BLaER1 (cell line): ENCODE data around the gene CARHSP1.
"Not testable (repeated sequence)": the region's sequence is repeated elsewhere in the genome, so short reads cannot be mapped to it uniquely, and the experiment has no call there.

Source experiments
- H3K27ac ChIP-seq: shearing (Covaris generic); formaldehyde crosslinking; 2 replicates; pipeline ENCODE4 v1.8.1; 2022
- H3K27me3 ChIP-seq: shearing (Covaris generic); formaldehyde crosslinking; 2 replicates; pipeline ENCODE4 v1.8.1; 2022
- H3K36me3 ChIP-seq: shearing (Covaris generic); formaldehyde crosslinking; 2 replicates; pipeline ENCODE4 v1.8.1; 2022
- H3K4me1 ChIP-seq: shearing (Covaris generic); formaldehyde crosslinking; 2 replicates; pipeline ENCODE4 v1.8.1; 2022
- H3K4me2 ChIP-seq: shearing (Covaris generic); formaldehyde crosslinking; 2 replicates; pipeline ENCODE4 v1.8.1; 2022
- H3K4me3 ChIP-seq: shearing (Covaris generic); formaldehyde crosslinking; 2 replicates; pipeline ENCODE4 v1.8.1; 2022
- H3K9ac ChIP-seq: shearing (Covaris generic); formaldehyde crosslinking; 2 replicates; pipeline ENCODE4 v1.8.1; 2022
- H3K9me3 ChIP-seq: shearing (Covaris generic); formaldehyde crosslinking; 2 replicates; pipeline ENCODE4 v1.8.1; 2022
- H4K20me1 ChIP-seq: shearing (Covaris generic); formaldehyde crosslinking; 2 replicates; pipeline ENCODE4 v1.8.1; 2022
- Cebpa-rat ChIP-seq: shearing (Covaris generic); IDR thresholded peaks from 2 replicates; pipeline ENCODE4 v1.8.1; 2022

The CARHSP1 gene

GRCh38 chr16:8816967-8817655 lies 51.7 kb downstream of the CARHSP1 start:
- Histone ChIP-seq H3K9ac (no peak overlapping the region), H3K4me2 (peak overlapping the region; percentile 33; the same call in 1 of the 2 replicates), H3K27ac (no peak overlapping the region), H3K27me3 (no peaks in the 10 kb centered on the region), H3K36me3 (peaks cover 94% of the 10 kb centered on the region), H3K4me1 (peaks cover 68% of the 10 kb centered on the region), H4K20me1 (no peaks in the 10 kb centered on the region), H3K9me3 (no peaks in the 10 kb centered on the region), H3K4me3 (no peak overlapping the region)
- TF ChIP-seq Cebpa-rat, result no peak

- H3K4me3 ChIP-seq, result no peak overlapping the region
- H3K9me3 ChIP-seq, result no peaks in the 10 kb centered on the region
- no peak for TF ChIP-seq Cebpa-rat
- H3K9ac ChIP-seq, result no peak overlapping the region
- peaks cover 9% of the 10 kb centered on the region; the same call in 1 of the 2 replicates for H4K20me1 ChIP-seq
- no peak overlapping the region for H3K27ac ChIP-seq
- no peak overlapping the region for H3K4me2 ChIP-seq
- H3K36me3 ChIP-seq, result peaks cover 97% of the 10 kb centered on the region
- no peaks in the 10 kb centered on the region for H3K27me3 ChIP-seq
- H3K4me1 ChIP-seq, result peaks cover 39% of the 10 kb centered on the region
Observed at GRCh38 chr16:8814095-8814806, 54.6 kb downstream of the CARHSP1 start.

GRCh38 chr16:8812162-8812843 lies 56.5 kb downstream of the CARHSP1 start:
- Histone ChIP-seq H3K27ac (no peak overlapping the region), H3K36me3 (peaks cover 100% of the 10 kb centered on the region), H3K4me1 (peaks cover 20% of the 10 kb centered on the region), H3K4me3 (no peak overlapping the region), H3K4me2 (no peak overlapping the region), H3K9me3 (no peaks in the 10 kb centered on the region), H4K20me1 (peaks cover 28% of the 10 kb centered on the region), H3K9ac (no peak overlapping the region), H3K27me3 (no peaks in the 10 kb centered on the region)
- TF ChIP-seq Cebpa-rat, result no peak

- no peak overlapping the region for H3K4me2 ChIP-seq
- no peak overlapping the region for H3K27ac ChIP-seq
- no peak overlapping the region for H3K4me3 ChIP-seq
- no peak for TF ChIP-seq Cebpa-rat
- H3K36me3 ChIP-seq, result peaks cover 100% of the 10 kb centered on the region
- no peaks in the 10 kb centered on the region for H3K9me3 ChIP-seq
- H3K9ac ChIP-seq, result no peak overlapping the region
- H3K4me1 ChIP-seq, result no peaks in the 10 kb centered on the region
- H3K27me3 ChIP-seq, result no peaks in the 10 kb centered on the region
- peaks cover 64% of the 10 kb centered on the region for H4K20me1 ChIP-seq
Observed at GRCh38 chr16:8808613-8809353, 60.0 kb downstream of the CARHSP1 start.

- H3K4me2 ChIP-seq, result no peak overlapping the region
- peaks cover 100% of the 10 kb centered on the region for H3K36me3 ChIP-seq
- no peak overlapping the region for H3K4me3 ChIP-seq
- peaks cover 71% of the 10 kb centered on the region for H4K20me1 ChIP-seq
- no peak overlapping the region for H3K27ac ChIP-seq
- H3K4me1 ChIP-seq, result no peaks in the 10 kb centered on the region
- no peaks in the 10 kb centered on the region for H3K27me3 ChIP-seq
- no peak overlapping the region for H3K9ac ChIP-seq
- H3K9me3 ChIP-seq, result no peaks in the 10 kb centered on the region
- TF ChIP-seq Cebpa-rat, result no peak
Observed at GRCh38 chr16:8808009-8808408, 60.8 kb downstream of the CARHSP1 start.

- Histone ChIP-seq H3K4me2 (no peak overlapping the region), H3K4me1 (no peaks in the 10 kb centered on the region), H4K20me1 (peaks cover 80% of the 10 kb centered on the region), H3K4me3 (no peak overlapping the region), H3K27ac (no peak overlapping the region), H3K36me3 (peaks cover 100% of the 10 kb centered on the region), H3K27me3 (no peaks in the 10 kb centered on the region), H3K9me3 (no peaks in the 10 kb centered on the region), H3K9ac (no peak overlapping the region)
- TF ChIP-seq Cebpa-rat, result no peak
Observed at GRCh38 chr16:8807189-8807588, 61.6 kb downstream of the CARHSP1 start.

GRCh38 chr16:8806272-8806983 lies 62.4 kb downstream of the CARHSP1 start:
- Histone ChIP-seq H3K9me3 (no peaks in the 10 kb centered on the region), H3K4me2 (no peak overlapping the region), H3K27me3 (no peaks in the 10 kb centered on the region), H3K4me1 (no peaks in the 10 kb centered on the region), H3K27ac (no peak overlapping the region), H3K4me3 (no peak overlapping the region), H4K20me1 (peaks cover 87% of the 10 kb centered on the region), H3K9ac (peak overlapping the region; percentile 19; the same call in 1 of the 2 replicates), H3K36me3 (peaks cover 100% of the 10 kb centered on the region)
- no peak for TF ChIP-seq Cebpa-rat

GRCh38 chr16:8804313-8804712 lies 64.5 kb downstream of the CARHSP1 start:
- Histone ChIP-seq H3K9me3 (no peaks in the 10 kb centered on the region), H3K27me3 (no peaks in the 10 kb centered on the region), H3K4me1 (peaks cover 17% of the 10 kb centered on the region), H3K36me3 (peaks cover 96% of the 10 kb centered on the region), H3K27ac (no peak overlapping the region), H3K4me2 (no peak overlapping the region), H4K20me1 (peaks cover 100% of the 10 kb centered on the region), H3K4me3 (no peak overlapping the region), H3K9ac (no peak overlapping the region)
- no peak for TF ChIP-seq Cebpa-rat

- peaks cover 100% of the 10 kb centered on the region for H4K20me1 ChIP-seq
- H3K9me3 ChIP-seq, result not testable (repeated sequence)
Observed at GRCh38 chr16:8803733-8804132, 65.1 kb downstream of the CARHSP1 start.

More at GRCh38 chr16:8803733-8804132, 65.1 kb downstream of the CARHSP1 start:
- not testable (repeated sequence) for H3K27ac ChIP-seq, H3K4me2 ChIP-seq, H3K4me3 ChIP-seq, H3K27me3 ChIP-seq, H3K9ac ChIP-seq
- Histone ChIP-seq H3K4me1 (peaks cover 23% of the 10 kb centered on the region), H3K36me3 (peaks cover 93% of the 10 kb centered on the region)
